Right lobe of liver (tissue), 4 donors: ENCODE data around the gene EPS15.

Experiments used
- POLR2A ChIP-seq: fragments of 450-650 bp; IDR thresholded peaks from one replicate; pipeline ENCODE4 v1.6.1; 2017; ENCODE audit warnings: antibody characterized with exemption, mild to moderate bottlenecking
- TF ChIP-seq, protein P1 (sequence below), 4 donors: fragments of 200-600 bp in 3 of 4; fragments of 450-650 bp in 1 of 4; IDR thresholded peaks; one replicate each; pipeline versions ENCODE4 v1.5.1 to v1.8.0; 2016 to 2022; ENCODE audit warnings: antibody characterized with exemption in 4 of 4, mild to moderate bottlenecking in 2 of 4
- donor health status: DM: no; HTN: no; CAD: no.
- donor health status: DM: no; HTN: no; CAD: no.
- donor health status: DM: no; HTN: yes; CAD: no.

- TF ChIP-seq, protein P1, sequence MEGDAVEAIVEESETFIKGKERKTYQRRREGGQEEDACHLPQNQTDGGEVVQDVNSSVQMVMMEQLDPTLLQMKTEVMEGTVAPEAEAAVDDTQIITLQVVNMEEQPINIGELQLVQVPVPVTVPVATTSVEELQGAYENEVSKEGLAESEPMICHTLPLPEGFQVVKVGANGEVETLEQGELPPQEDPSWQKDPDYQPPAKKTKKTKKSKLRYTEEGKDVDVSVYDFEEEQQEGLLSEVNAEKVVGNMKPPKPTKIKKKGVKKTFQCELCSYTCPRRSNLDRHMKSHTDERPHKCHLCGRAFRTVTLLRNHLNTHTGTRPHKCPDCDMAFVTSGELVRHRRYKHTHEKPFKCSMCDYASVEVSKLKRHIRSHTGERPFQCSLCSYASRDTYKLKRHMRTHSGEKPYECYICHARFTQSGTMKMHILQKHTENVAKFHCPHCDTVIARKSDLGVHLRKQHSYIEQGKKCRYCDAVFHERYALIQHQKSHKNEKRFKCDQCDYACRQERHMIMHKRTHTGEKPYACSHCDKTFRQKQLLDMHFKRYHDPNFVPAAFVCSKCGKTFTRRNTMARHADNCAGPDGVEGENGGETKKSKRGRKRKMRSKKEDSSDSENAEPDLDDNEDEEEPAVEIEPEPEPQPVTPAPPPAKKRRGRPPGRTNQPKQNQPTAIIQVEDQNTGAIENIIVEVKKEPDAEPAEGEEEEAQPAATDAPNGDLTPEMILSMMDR (IDR thresholded peaks at IDR 0.05): no peak
- TF ChIP-seq POLR2A: no peak
Measured at GRCh38 chr1:51330331-51331201, 188.5 kb downstream of the EPS15 start, which contains the start of gene TTC39A.
